Measurements from ENCODE around the gene MMP23B.
"Not testable (repeated sequence)": the region's sequence is repeated elsewhere in the genome, so short reads cannot be mapped to it uniquely, and the experiment has no call there.

MMP23B gene

DNA sequence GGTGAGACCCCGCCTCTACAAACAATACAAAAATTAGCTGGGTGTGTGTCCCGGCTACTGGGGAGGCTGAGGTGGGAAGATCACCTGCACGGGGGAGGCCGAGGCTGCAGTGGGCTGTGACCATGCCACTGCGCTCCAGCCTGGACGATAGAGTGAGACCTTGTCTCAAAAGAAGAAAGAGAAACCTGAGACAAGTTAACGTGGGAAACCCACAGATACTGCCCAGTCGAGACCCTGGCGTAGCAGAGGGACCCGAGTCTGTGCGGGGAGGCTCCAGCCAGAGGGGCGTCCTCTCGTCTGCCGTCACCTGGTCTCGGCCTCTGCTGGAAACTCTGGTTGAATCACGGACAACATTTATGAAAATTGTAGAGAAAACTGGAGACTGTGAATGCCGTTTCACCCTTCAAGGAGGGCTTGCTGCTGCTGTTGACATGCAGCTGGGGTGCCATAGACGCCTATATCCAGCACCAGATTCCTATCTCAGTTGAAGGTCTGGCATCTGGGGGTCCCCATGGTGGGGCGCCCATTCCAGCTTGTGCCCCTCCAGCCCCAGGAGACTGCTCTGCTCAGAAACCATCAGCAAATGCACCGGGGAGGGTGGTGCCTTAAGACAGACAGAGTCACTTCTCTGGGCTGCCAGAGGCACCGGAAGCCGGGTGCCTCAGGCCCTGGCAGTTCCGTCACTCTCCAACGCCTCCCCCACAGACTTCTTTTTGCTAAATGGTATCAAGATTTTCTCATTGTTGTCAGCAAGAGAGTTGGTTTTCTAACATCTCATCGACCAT lies 40.4 kb downstream of the MMP23B start:
- no peak for DNase-seq
- no peak overlapping the region for H3K27ac ChIP-seq (ENCODE audit: low read length)

DNA sequence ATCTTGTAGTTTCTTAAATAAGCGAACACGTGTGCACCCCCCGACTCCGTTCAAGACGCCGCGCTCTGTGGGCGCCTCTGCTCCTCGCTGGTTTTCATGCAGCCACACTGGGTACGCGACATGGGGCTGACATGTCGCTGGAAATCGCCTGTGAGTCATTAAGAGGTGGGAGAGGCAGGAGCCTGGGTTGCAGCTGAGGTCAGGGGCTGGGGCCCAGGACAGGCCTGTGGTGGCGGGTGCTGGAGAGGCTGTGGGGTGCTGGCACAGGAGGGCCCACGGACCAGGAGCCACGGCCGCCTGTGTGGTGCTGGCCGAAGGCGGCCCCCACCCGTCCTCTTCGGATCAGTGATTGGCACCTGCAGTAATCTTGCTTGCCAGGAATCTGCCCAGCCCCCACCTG lies 42.8 kb downstream of the MMP23B start:
- not testable (repeated sequence) for H3K4me3 ChIP-seq (ENCODE audit: low read depth in 1 of 2, low read length in 2 of 2); H3K9ac ChIP-seq (ENCODE audit: low read depth, low read length); DNase-seq; H3K27ac ChIP-seq (ENCODE audit: low read length); H3K27me3 ChIP-seq (ENCODE audit: insufficient read depth, low read length, poor library complexity); H3K9me3 ChIP-seq (ENCODE audit: insufficient read depth, low read length, severe bottlenecking); ATAC-seq (ENCODE audit: insufficient read depth, low read depth); H3K4me2 ChIP-seq (ENCODE audit: insufficient read depth, low read length); H2AFZ ChIP-seq (ENCODE audit: low read depth, low read length)
- Histone ChIP-seq H4K20me1 (ENCODE audit: insufficient read depth, low read length) (peaks cover 10% of the 10 kb centered on the region), H3K36me3 (ENCODE audit: insufficient read depth, low read length) (peaks cover 25% of the 10 kb centered on the region), H3K79me2 (ENCODE audit: insufficient read depth, low read length) (peaks cover 18% of the 10 kb centered on the region), H3K4me1 (ENCODE audit: insufficient read depth, low read length) (peaks cover 20% of the 10 kb centered on the region)

More for the DNA sequence above, 40.4 kb downstream of the MMP23B start:
- Histone ChIP-seq H3K4me1 (ENCODE audit: insufficient read depth, low read length) (0 out of 2 replicates have a peak, but pooled peaks cover under 1% of the 10 kb centered on the region), H3K4me2 (ENCODE audit: insufficient read depth, low read length) (no peak overlapping the region), H3K36me3 (ENCODE audit: insufficient read depth, low read length) (peaks cover 32% of the 10 kb centered on the region), H3K4me3 (ENCODE audit: low read depth in 1 of 2, low read length in 2 of 2) (no peak overlapping the region), H4K20me1 (ENCODE audit: insufficient read depth, low read length) (no peaks in the 10 kb centered on the region), H3K9me3 (ENCODE audit: insufficient read depth, low read length, severe bottlenecking) (no peaks in the 10 kb centered on the region), H3K9ac (ENCODE audit: low read depth, low read length) (no peak overlapping the region), H2AFZ (ENCODE audit: low read depth, low read length) (no peak overlapping the region), H3K27me3 (ENCODE audit: insufficient read depth, low read length, poor library complexity) (no peaks in the 10 kb centered on the region), H3K79me2 (ENCODE audit: insufficient read depth, low read length) (no peaks in the 10 kb centered on the region)
- ATAC-seq (ENCODE audit: insufficient read depth, low read depth): no peak
- TF ChIP-seq, protein P1, sequence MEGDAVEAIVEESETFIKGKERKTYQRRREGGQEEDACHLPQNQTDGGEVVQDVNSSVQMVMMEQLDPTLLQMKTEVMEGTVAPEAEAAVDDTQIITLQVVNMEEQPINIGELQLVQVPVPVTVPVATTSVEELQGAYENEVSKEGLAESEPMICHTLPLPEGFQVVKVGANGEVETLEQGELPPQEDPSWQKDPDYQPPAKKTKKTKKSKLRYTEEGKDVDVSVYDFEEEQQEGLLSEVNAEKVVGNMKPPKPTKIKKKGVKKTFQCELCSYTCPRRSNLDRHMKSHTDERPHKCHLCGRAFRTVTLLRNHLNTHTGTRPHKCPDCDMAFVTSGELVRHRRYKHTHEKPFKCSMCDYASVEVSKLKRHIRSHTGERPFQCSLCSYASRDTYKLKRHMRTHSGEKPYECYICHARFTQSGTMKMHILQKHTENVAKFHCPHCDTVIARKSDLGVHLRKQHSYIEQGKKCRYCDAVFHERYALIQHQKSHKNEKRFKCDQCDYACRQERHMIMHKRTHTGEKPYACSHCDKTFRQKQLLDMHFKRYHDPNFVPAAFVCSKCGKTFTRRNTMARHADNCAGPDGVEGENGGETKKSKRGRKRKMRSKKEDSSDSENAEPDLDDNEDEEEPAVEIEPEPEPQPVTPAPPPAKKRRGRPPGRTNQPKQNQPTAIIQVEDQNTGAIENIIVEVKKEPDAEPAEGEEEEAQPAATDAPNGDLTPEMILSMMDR (IDR thresholded peaks at IDR 0.05; ENCODE audit: borderline replicate concordance, extremely low read depth, low read length, poor library complexity, severe bottlenecking): no peak
- no peak for TF ChIP-seq EZH2 (IDR thresholded peaks at IDR 0.05; ENCODE audit: borderline replicate concordance, low read depth, low read length, severe bottlenecking)

DNA sequence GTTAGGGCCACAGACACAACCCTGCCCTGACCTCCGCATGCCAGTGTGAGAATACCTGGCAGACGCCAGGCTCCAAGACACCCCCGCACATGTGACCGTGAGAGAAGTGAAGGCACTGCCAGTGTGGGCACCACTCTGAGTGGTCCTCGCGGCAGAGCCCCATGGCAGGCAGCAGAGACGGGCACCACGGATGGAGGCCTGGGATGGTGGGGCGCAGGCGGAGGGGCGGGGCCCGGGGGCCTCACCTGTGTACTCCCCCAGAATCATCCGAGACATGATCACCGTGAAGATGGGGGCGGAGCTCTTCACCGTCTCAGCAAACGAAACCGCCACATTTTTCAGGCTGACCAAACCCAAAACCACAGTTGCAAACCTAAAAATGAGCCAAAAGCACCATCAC lies 43.2 kb downstream of the MMP23B start:
- H3K9ac ChIP-seq (ENCODE audit: low read depth, low read length); H3K4me3 ChIP-seq (ENCODE audit: low read depth in 1 of 2, low read length in 2 of 2); H3K27me3 ChIP-seq (ENCODE audit: insufficient read depth, low read length, poor library complexity); H3K4me2 ChIP-seq (ENCODE audit: insufficient read depth, low read length); DNase-seq; H3K27ac ChIP-seq (ENCODE audit: low read length); ATAC-seq (ENCODE audit: insufficient read depth, low read depth); H2AFZ ChIP-seq (ENCODE audit: low read depth, low read length); H3K9me3 ChIP-seq (ENCODE audit: insufficient read depth, low read length, severe bottlenecking): not testable (repeated sequence)
- Histone ChIP-seq H3K36me3 (ENCODE audit: insufficient read depth, low read length) (peaks cover 25% of the 10 kb centered on the region), H3K79me2 (ENCODE audit: insufficient read depth, low read length) (peaks cover 21% of the 10 kb centered on the region), H4K20me1 (ENCODE audit: insufficient read depth, low read length) (peaks cover 11% of the 10 kb centered on the region), H3K4me1 (ENCODE audit: insufficient read depth, low read length) (peaks cover 20% of the 10 kb centered on the region)

DNA sequence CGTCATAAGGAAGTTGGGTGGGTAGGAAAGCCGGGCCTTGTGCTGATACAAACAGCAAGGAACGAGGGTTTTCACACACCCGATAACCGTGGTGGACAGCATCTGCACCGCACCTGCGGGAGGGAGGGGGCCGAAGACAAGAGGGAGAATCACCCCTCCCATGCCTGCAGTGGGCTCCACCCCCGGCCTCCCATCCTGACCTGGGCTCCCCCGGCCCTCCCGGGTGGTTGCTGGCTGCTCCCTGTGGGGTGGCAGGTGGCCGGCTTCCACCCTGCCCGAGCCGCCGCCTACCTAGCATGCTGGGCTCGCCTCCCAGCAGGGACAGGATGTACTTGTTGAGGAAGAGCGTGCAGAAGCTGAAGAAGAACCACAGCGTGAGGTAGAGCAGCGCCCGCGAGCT lies 44.1 kb downstream of the MMP23B start:
- ATAC-seq (ENCODE audit: insufficient read depth, low read depth); H3K9me3 ChIP-seq (ENCODE audit: insufficient read depth, low read length, severe bottlenecking); H3K4me3 ChIP-seq (ENCODE audit: low read depth in 1 of 2, low read length in 2 of 2); DNase-seq; H3K27me3 ChIP-seq (ENCODE audit: insufficient read depth, low read length, poor library complexity); H3K4me2 ChIP-seq (ENCODE audit: insufficient read depth, low read length); H2AFZ ChIP-seq (ENCODE audit: low read depth, low read length); H3K9ac ChIP-seq (ENCODE audit: low read depth, low read length); H3K27ac ChIP-seq (ENCODE audit: low read length): not testable (repeated sequence)
- H3K79me2 ChIP-seq (ENCODE audit: insufficient read depth, low read length): peaks cover 29% of the 10 kb centered on the region
- peaks cover 19% of the 10 kb centered on the region for H3K36me3 ChIP-seq (ENCODE audit: insufficient read depth, low read length)
- H4K20me1 ChIP-seq (ENCODE audit: insufficient read depth, low read length): peaks cover 19% of the 10 kb centered on the region
- H3K4me1 ChIP-seq (ENCODE audit: insufficient read depth, low read length): peaks cover 20% of the 10 kb centered on the region
